ENCODE results near the gene EFCC1.

GRCh38 chr3:128992926-128993460 is 8.1 kb upstream of the EFCC1 start:
- no peak for TF ChIP-seq CTCF (IDR thresholded peaks at IDR 0.05)
- TF ChIP-seq POLR2A (IDR thresholded peaks at IDR 0.05) = no peak

All from Peyer's patch (tissue), 4 donors.